ENCODE data around the gene ASPG.

DNA sequence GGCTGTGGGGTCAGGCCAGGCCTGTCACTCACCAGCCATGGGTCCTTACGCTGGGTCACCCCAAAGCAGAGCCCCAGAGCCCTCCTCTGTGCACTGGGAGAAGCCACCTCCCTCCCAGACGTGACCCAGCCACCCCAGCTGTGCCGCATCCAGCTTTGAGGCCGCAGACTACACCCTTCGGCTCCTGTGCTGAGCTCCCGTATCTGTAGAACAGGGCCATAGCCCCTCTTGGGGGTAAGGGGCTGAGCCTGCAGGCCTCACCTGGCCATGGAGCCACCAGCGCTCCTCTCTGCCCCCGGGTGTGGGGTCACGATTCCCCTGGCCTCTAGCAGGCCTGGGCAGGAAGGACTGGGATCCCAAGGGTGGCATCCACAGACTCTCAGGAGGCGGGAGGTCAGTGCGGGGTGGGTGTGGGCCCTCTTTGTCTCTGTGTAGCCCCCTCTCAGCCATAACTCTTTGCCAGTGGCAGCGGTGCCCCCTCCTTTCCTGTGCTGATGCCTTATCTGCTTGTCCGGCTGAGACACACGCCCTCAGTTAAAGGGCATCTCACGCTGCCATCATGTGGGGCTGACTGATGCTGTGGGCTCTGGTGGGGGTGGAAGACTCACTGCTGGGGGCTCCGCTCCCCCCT is 16.3 kb downstream of the ASPG start:
- TF ChIP-seq, protein P1, sequence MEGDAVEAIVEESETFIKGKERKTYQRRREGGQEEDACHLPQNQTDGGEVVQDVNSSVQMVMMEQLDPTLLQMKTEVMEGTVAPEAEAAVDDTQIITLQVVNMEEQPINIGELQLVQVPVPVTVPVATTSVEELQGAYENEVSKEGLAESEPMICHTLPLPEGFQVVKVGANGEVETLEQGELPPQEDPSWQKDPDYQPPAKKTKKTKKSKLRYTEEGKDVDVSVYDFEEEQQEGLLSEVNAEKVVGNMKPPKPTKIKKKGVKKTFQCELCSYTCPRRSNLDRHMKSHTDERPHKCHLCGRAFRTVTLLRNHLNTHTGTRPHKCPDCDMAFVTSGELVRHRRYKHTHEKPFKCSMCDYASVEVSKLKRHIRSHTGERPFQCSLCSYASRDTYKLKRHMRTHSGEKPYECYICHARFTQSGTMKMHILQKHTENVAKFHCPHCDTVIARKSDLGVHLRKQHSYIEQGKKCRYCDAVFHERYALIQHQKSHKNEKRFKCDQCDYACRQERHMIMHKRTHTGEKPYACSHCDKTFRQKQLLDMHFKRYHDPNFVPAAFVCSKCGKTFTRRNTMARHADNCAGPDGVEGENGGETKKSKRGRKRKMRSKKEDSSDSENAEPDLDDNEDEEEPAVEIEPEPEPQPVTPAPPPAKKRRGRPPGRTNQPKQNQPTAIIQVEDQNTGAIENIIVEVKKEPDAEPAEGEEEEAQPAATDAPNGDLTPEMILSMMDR (conservative IDR thresholded peaks at IDR 0.05; ENCODE audit: low read length) = no peak
- no peak for TF ChIP-seq EZH2phosphoT487 (IDR thresholded peaks at IDR 0.05; ENCODE audit: borderline replicate concordance, low read depth, low read length)

Data from OCI-LY7 (cell line).